ENCODE results near the gene PRELID2.
"Not testable (repeated sequence)": the region's sequence is repeated elsewhere in the genome, so short reads cannot be mapped to it uniquely, and the experiment has no call there.

PRELID2 gene

DNA sequence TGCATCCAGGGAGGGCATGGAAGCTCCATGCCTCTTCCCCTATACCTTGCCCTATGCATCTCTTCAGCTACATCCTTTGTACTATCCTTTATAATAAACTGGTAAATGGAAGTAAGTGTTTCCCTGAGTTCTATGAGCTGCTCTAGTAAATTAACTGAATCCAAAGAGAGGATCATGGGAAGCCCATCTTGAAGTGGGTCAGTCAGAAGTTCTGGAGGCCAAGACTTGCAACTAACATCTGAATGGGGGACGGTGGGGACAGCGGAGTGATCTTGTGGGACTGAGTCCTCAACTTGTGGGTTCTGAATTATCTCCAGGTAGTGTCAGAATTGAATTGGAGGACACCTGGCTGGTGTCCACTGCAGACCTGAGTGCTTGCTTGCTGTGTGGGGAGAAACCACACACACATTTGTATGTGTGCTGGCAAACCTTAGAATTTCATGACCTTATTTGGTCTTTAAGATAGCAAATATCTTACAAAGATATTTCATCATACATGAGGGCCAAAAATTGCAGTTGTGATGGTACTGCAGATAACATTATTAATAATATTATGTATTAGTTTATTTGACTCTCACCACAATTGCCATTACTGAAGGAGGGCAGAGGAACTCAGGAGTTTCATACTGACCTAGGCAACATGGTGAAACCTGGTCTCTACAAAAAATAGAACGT, 5.5 kb upstream of the PRELID2 start:
- no peak for DNase-seq (ENCODE audit: low spot score)

DNA sequence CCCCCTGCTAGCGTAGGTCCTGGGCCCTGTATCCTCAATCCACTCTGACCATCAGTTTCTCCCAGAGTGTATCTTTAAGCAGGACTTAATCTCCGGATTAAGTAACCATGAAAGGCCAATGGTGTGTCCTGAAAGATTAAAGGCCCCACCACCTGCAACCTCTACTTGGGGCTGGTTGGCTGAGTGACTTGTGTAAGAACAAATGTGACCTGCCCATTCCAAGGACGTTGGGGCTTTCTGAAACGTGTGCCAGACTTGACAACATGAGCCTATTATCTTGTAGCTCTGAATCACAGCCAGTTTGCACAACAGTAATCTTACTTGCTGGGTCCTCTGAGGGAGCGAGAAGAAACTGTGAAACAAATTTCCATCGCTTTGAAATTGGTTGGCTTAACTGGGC, 3.1 kb upstream of the PRELID2 start:
- no peak for DNase-seq (ENCODE audit: low spot score)

DNA sequence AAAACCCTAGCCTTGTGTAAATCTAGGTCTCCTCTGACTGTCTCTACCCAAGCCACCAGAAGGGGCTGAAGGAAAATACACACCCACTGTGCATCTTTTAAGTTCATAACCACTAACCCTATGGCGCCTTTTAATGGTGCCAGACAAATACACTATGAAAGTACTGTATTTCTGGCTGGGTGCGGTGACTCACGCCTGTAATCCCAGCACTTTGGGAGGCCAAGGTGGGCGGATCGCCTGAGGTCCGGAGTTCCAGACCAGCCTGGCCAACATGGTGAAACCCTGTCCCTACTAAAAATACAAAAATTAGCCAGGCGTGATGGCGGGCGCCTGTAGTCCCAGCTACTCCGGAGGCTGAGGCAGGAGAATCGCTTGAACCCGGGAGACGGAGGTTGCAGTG, 1.1 kb upstream of the PRELID2 start:
- DNase-seq (ENCODE audit: low spot score): not testable (repeated sequence)

GRCh38 chr5:145835848-145836239, 702 bp upstream of the PRELID2 start:
- no peak for DNase-seq (ENCODE audit: low spot score)

GRCh38 chr5:145834554-145834916, 607 bp downstream of the PRELID2 start:
- no peak for DNase-seq (ENCODE audit: low spot score)

DNA sequence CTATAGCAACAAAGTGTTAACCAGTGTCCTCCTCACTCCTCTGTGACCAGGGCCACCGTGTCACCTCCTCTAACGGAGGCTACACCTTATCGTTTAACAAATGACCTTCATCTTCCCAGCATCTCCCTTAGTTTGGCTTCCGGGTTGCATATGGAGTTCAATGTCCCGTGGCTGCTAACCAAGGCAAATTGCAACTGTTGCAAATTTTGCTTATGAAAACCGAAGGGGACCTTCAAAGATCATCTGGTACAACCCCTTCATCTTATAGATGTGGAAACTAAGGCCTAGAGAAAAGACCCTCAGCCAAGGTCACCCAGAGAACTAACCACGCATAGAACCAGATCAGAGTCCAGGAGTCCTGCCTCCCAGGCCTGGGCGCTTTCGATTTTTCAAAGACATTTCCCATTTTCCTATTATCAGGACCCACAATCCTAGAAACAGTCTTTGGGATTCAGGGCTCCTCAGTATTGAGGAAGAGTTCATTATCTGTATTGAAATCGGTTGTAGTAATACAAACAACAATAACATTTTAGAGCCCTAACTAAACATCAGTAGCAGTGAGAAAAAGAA, 1.4 kb downstream of the PRELID2 start:
- no peak for DNase-seq (ENCODE audit: low spot score)

- no peak for DNase-seq (ENCODE audit: low spot score)
Observed at GRCh38 chr5:145830594-145830993, 4.5 kb downstream of the PRELID2 start.

DNA sequence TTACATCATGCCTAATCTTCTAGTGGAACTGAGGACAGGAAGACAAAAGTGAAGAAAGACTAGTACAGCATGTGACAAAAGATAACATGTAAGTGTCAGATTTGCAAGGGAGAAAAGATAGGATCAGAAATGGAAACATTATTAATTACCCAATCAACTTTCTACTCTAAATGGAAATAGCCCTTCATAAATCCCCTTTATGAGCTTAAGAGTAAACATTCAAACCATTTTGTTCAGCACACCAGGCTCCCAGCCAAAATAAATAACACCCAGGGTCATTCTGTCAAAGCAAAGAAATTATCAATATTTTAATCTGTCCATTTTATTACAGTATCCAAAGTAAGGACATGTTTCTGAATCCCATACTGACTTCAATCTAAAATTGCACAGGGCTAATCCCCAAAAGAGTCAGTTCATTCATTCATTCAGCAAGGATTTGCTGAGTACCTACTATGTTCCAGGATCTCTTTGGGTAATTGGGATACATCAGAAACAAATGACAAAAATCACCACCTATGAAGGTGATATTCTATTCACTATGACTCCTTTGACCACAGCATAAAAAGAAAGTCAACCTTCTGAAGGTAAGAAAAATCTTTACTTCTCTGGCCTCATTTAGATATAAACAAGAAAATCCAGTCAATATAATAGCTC, 5.3 kb downstream of the PRELID2 start:
- DNase-seq (ENCODE audit: low spot score): no peak

DNA sequence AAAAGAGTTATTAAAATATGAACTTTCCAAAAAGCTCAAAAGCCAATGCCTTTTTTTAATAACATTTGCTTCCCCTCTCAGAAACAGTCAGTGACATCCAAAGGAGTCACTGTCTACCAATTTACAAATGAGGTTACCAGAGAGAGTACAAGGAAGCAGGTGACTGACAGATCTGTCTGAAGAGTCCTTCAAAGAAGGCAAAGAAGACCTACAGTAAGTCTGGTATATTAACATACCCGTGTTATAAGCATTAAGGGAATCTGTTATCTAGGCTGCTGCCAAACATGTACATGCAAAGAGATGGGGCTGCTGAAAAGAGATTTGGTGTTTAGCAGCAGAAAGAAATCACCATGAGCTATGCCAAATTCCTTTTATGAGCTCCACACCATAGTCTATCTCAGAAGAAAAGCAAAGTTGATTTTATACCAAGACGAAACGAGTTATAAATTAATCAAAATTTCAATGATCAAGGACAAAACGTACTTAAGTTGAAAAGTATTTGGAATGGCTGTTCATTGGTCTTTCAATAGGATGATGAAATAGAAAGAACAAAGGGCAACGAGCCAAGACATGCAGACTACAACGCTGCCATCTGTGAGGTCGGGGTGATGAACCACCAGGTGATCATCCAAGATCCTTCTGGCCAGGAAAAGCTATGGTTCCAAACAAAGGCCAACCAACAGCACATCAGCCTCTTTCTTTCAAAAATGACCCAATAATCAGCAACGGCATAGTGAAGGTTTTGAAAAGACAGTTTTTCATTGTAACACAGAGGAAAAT, 8.1 kb downstream of the PRELID2 start:
- peak; percentile 59 for DNase-seq (ENCODE audit: low spot score)

DNA sequence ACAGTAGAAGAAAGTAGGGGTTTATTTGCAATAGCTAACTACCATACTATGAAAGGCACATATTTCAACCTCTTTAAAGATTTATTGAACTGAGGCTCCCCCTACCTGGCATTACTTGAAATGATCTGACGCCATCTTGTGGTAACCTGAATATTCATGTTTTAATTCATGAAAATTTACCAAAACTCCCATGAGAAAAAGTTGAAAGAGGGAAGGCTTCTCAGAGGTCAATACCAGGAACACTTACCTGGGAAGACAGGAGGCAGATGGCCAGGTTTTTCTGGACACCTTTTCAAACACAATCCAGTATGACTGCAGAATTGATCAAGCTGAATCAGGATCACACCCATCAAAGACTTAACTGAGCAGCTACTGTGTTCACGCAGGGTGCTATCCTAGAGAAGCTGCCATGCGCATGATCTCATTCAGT, 9.4 kb downstream of the PRELID2 start:
- DNase-seq (ENCODE audit: low spot score): peak; percentile 75

GRCh38 chr5:145824040-145824439, 11.1 kb downstream of the PRELID2 start:
- DNase-seq (ENCODE audit: low spot score): no peak

GRCh38 chr5:145818604-145819003, 16.5 kb downstream of the PRELID2 start:
- DNase-seq (ENCODE audit: low spot score): no peak

DNA sequence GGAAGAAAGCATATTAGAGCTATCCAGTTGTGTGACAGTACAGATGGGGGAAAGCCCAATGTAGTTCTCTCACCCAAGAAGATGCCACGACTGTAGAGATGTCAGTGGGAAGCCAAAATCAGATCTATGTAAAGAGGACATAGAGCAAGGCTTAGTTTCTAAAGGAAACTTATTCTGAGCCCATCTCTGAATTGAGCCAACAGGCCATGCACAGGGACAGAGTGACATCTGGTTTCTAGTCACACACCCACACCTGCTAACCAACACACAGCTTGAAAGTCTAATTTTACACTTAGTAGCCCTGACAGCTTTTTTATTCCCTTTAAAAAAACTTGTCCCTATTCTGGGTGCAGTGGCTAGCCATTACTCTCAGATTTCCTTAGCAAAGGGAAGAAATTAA, 22.3 kb downstream of the PRELID2 start:
- DNase-seq (ENCODE audit: low spot score): no peak

GRCh38 chr5:145811834-145812625, 23.1 kb downstream of the PRELID2 start:
- no peak for DNase-seq (ENCODE audit: low spot score)

DNA sequence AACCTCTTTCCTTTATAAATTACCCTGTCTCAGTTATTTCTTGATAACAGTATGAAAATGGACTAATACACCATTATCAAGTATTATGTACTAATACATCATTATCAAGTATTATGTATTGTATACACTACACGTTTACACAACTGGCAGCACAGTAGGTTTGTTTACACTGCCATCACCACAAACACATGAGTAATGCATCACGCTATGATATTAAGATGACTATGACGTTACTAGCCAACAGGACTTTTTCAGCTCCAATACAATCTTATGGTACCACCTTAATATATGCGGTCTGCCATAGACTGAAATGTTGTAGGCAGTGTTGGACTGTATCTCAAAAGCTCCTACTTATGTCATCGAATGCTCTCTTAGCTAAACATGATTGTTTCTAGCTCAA, 28.2 kb downstream of the PRELID2 start:
- DNase-seq (ENCODE audit: low spot score): no peak

GRCh38 chr5:145805819-145806218, 29.3 kb downstream of the PRELID2 start:
- DNase-seq (ENCODE audit: low spot score): no peak

DNA sequence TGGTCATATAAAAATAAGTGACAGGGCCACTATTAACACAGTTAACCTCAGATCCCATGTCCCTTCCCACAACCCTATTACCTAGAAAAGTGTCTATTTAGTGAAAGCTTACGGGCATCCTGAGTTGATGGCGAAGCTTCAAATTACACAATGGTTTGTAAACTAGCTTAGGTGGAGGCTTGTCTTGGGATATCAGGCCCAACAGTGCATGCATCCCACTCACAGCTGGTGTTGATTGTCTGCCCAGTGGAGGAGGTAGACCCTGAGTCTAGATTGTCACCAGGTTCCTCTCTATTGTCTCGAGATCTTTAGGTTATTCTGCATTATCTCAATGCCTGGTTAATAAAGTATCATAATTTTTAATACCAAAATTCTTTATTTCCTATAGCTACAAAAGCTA, 30.4 kb downstream of the PRELID2 start:
- DNase-seq (ENCODE audit: low spot score): no peak

DNA sequence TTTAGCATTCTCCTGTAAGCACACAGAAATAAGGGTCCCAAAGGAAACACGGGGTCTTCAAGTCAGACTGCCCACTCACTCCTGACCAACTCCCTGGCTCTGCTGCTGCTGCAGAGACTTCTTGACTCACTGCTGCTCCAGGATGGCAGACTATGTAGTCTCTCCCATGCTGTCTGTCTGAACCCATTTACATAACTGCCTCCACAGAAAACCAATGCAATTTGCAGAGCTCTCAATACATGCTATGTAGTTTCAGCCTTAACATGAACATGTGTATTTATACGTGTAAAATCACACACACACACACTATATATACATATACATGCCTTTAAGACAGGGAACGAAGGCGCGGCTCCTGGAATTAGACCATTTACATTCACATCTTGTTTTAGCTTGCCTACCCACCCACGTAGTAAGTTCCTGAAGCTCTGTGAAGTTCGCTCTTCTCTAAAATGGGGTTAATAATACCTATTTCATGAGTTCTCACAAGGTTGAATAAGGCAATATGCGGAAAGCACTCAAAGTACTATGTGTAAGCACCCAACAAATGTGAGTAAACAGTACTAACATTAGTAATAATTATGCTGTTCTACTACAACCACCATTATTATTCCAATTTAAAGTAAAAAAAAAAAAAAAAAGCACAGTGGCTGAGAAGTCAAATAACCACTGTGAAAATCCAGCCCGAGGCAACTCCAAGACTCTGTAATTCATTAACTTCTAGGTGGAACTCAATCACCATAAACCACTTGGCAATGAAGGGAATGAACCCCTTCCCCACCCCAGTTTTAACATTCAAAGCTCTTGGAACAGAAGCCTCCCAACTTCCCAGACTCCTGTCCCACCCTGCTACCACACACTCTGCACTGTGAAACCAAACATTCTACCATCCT, 31.8 kb downstream of the PRELID2 start:
- DNase-seq (ENCODE audit: low spot score): no peak

- no peak for DNase-seq (ENCODE audit: low spot score)
Observed at GRCh38 chr5:145801195-145801594, 33.9 kb downstream of the PRELID2 start.

- DNase-seq (ENCODE audit: low spot score): no peak
Observed at GRCh38 chr5:145800181-145800580, 35.0 kb downstream of the PRELID2 start.

DNA sequence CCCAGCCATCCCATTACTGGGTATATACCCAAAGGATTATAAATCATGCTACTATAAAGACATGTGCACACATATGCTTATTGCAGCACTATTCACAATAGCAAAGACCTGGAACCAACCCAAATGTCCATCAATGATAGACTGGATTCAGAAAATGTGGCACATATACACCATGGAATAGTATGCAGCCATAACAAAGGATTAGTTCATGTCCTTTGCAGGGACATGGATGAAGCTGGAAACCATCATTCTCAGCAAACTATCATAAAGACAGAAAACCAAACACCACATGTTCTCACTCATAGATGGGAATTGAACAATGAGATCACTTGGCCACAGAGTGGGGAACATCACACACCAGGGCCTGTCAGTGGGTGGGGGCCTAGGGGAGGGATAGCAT, 36.6 kb downstream of the PRELID2 start:
- DNase-seq (ENCODE audit: low spot score): not testable (repeated sequence)

All from hematopoietic multipotent progenitor cell treated with erythropoietin and hydrocortisone succinate and interleukin-3 and kit ligand, for 15 days (in vitro differentiated cells).